GM19438 (cell line): ENCODE data around the gene TAOK1.
"Not testable (repeated sequence)": the region's sequence is repeated elsewhere in the genome, so short reads cannot be mapped to it uniquely, and the experiment has no call there.

Source experiments
- ATAC-seq: cut with Tn5 transposase; IDR thresholded peaks from one replicate; pipeline ENCODE4 v1.9.1; 2021; ENCODE audit warnings: low read depth; ENCODE audit not compliant: unreplicated experiment

Gene TAOK1

GRCh38 chr17:29518359-29518758, 128.2 kb downstream of the TAOK1 start:
- ATAC-seq: no peak

GRCh38 chr17:29524692-29525091, 134.5 kb downstream of the TAOK1 start:
- no peak for ATAC-seq

GRCh38 chr17:29526322-29526721, 136.2 kb downstream of the TAOK1 start:
- no peak for ATAC-seq

GRCh38 chr17:29533976-29534375, 143.8 kb downstream of the TAOK1 start:
- no peak for ATAC-seq

GRCh38 chr17:29544066-29544465, 153.9 kb downstream of the TAOK1 start:
- ATAC-seq: no peak

- ATAC-seq: no peak
These were observed 155.9 kb downstream of the TAOK1 start for GRCh38 chr17:29546085-29546484.

- no peak for ATAC-seq
These were observed 156.7 kb downstream of the TAOK1 start for GRCh38 chr17:29546830-29547229.

- no peak for ATAC-seq
These were observed 159.2 kb downstream of the TAOK1 start for GRCh38 chr17:29549177-29549923.

- ATAC-seq: no peak
These were observed 165.7 kb downstream of the TAOK1 start for GRCh38 chr17:29555840-29556239.

GRCh38 chr17:29557085-29557738, 167.0 kb downstream of the TAOK1 start:
- ATAC-seq: no peak

- ATAC-seq: no peak
These were observed 167.6 kb downstream of the TAOK1 start for GRCh38 chr17:29557739-29558116.

- not testable (repeated sequence) for ATAC-seq
These were observed 168.0 kb downstream of the TAOK1 start for GRCh38 chr17:29558139-29558538.

GRCh38 chr17:29559640-29560039, 169.5 kb downstream of the TAOK1 start:
- no peak for ATAC-seq

- no peak for ATAC-seq
These were observed 170.2 kb downstream of the TAOK1 start for GRCh38 chr17:29560316-29560715.

GRCh38 chr17:29561554-29562517, 171.7 kb downstream of the TAOK1 start:
- ATAC-seq: no peak

GRCh38 chr17:29562615-29563014, 172.5 kb downstream of the TAOK1 start:
- ATAC-seq: no peak

- ATAC-seq: no peak
These were observed 173.7 kb downstream of the TAOK1 start for GRCh38 chr17:29563816-29564215.

GRCh38 chr17:29565643-29566472, 175.7 kb downstream of the TAOK1 start:
- ATAC-seq: no peak

- no peak for ATAC-seq
These were observed 176.5 kb downstream of the TAOK1 start, which contains the start of gene ABHD15 for GRCh38 chr17:29566473-29567303. ABHD15 (minus strand) TSS chr17:29567037; CDS start chr17:29566966, 71 bp downstream.

- no peak for ATAC-seq
These were observed 177.1 kb downstream of the TAOK1 start for GRCh38 chr17:29567304-29567553.
